Gastrocnemius medialis (tissue), 4 donors: Measurements from ENCODE around the gene IL21R. TPM values are rescaled to one million over a fixed set of nuclear protein-coding genes. Genes with fewer than 3 reads are reported as not detected.
A peak's percentile ranks its signal among the peaks of the same experiment; 100 is the strongest.

ENCODE experiments used
- ATAC-seq, 2 donors: fragments of 150-250 bp; one replicate each; pipeline ENCODE4 v1.9.1; 2016
- DNase-seq, 2 donors: peaks; one replicate each; pipeline ENCODE4 v3.0.0-alpha.2; 2019
- H3K27ac ChIP-seq, 4 donors: fragments of 200-600 bp; sonication (generic); 1 replicate in 1 of 4; 2 replicates in 3 of 4; pipeline ENCODE4 v1.5.1; 2016 to 2018; ENCODE audit warnings: mild to moderate bottlenecking in 2 of 4, moderate library complexity in 1 of 4
- H3K27me3 ChIP-seq, 3 donors: fragments of 200-600 bp; sonication (generic) in 2 of 3; 1 replicate in 1 of 3; 2 replicates in 2 of 3; pipeline versions ENCODE4 v1.5.1 to v1.6.0; 2016 to 2019; ENCODE audit warnings: mild to moderate bottlenecking in 1 of 3, moderate library complexity in 1 of 3
- H3K36me3 ChIP-seq, 2 donors: fragments of 200-600 bp; sonication (generic) in 1 of 2; one replicate each; pipeline ENCODE4 v1.5.1; 2017 to 2018
- H3K4me1 ChIP-seq, 2 donors: fragments of 200-600 bp; sonication (generic) in 1 of 2; one replicate each; pipeline ENCODE4 v1.5.1; 2016 to 2017; ENCODE audit warnings: mild to moderate bottlenecking in 2 of 2
- H3K4me3 ChIP-seq, 4 donors: fragments of 200-600 bp; sonication (generic) in 3 of 4; 1 replicate in 1 of 4; 2 replicates in 3 of 4; pipeline ENCODE4 v1.5.1; 2016 to 2019; ENCODE audit warnings: mild to moderate bottlenecking in 2 of 4
- H3K9me3 ChIP-seq, 3 donors: fragments of 200-600 bp; sonication (generic) in 2 of 3; 1 replicate in 1 of 3; 2 replicates in 2 of 3; pipeline ENCODE4 v1.5.1; 2016 to 2019
- CTCF ChIP-seq, 5 experiments: fragments of 450-650 bp in 3 of 5; fragments of 200-600 bp in 2 of 5; sonication (generic) in 2 of 5; IDR thresholded peaks in 4 of 5; conservative IDR thresholded peaks in 1 of 5; 1 replicate in 4 of 5; 2 replicates in 1 of 5; pipeline ENCODE4 v1.5.1; 2016 to 2019; ENCODE audit warnings: antibody characterized with exemption in 5 of 5, mild to moderate bottlenecking in 3 of 5, moderate library complexity in 3 of 5
- POLR2A ChIP-seq, 2 donors: fragments of 450-650 bp; IDR thresholded peaks; one replicate each; pipeline ENCODE4 v1.6.1; 2017; ENCODE audit warnings: antibody characterized with exemption in 2 of 2, mild to moderate bottlenecking in 2 of 2, moderate library complexity in 2 of 2
- in situ Hi-C, 4 donors: fragments of 200-750 bp; cut with MboI; loops; one replicate each; pipeline versions ENCODE4 v1.15.0 to v1.8.0; 2017; ENCODE audit warnings: low sequenced_read_pairs in 4 of 4
- intact Hi-C: fragments of 100-400 bp; cut with DNase I; formaldehyde crosslinking; loops from one replicate; pipeline ENCODE4 v1.15.1; 2023; ENCODE audit warnings: low total_unique reads
- total RNA-seq, 4 donors: library from RNA; depleted of rRNA; stranded (reverse); fragments of >200 nt; gene quantifications; one replicate each; pipeline versions ENCODE4 v1.1.0 to v1.2.3, GENCODE V29; 2016

Gene IL21R
- total RNA-seq, 4 donors from 2014 or later, result 0.15 TPM; not detected in 3

- intact Hi-C loops (no loop called here), in situ Hi-C loops (no loop called here)
- peak overlapping the region; percentile 59 to 82 (median 74) for H3K27ac ChIP-seq
- DNase-seq, result peak in 1 of 2 donors; percentile 74
- no peaks in the 10 kb centered on the region for H3K27me3 ChIP-seq
- no peak for TF ChIP-seq POLR2A (IDR thresholded peaks at IDR 0.05)
- TF ChIP-seq CTCF (IDR thresholded peaks at IDR 0.05 in 4 of 5, conservative IDR thresholded peaks at IDR 0.05 in 1 of 5), result no peak
- H3K36me3 ChIP-seq, result peaks cover 0 to 49% of the 10 kb centered on the region in 2 donors
- peaks cover 28 to 34% of the 10 kb centered on the region in 2 donors for H3K4me1 ChIP-seq
- no peak overlapping the region for H3K4me3 ChIP-seq
- ATAC-seq, result peak; percentile 12 to 59
- H3K9me3 ChIP-seq, result no peaks in the 10 kb centered on the region
Measured at GRCh38 chr16:27461483-27462171, 59.7 kb downstream of the IL21R start.

- H3K9me3 ChIP-seq, result no peaks in the 10 kb centered on the region
- no peaks in the 10 kb centered on the region for H3K27me3 ChIP-seq
- no peak overlapping the region for H3K4me3 ChIP-seq
- intact Hi-C loops, result no loop called here
- in situ Hi-C loops, result no loop called here
- H3K4me1 ChIP-seq, result peaks cover 28 to 34% of the 10 kb centered on the region in 2 donors
- H3K36me3 ChIP-seq, result peaks cover 0 to 56% of the 10 kb centered on the region in 2 donors
- H3K27ac ChIP-seq, result peak overlapping the region; percentile 59 to 82 (median 74)
- no peak for TF ChIP-seq POLR2A (IDR thresholded peaks at IDR 0.05)
- no peak for TF ChIP-seq CTCF (IDR thresholded peaks at IDR 0.05 in 4 of 5, conservative IDR thresholded peaks at IDR 0.05 in 1 of 5)
- DNase-seq (peak in 1 of 2 donors; percentile 70), ATAC-seq (peak; percentile 26 to 42)
Measured at GRCh38 chr16:27462200-27462845, 60.3 kb downstream of the IL21R start.

GRCh38 chr16:27462846-27463682 is 61.1 kb downstream of the IL21R start:
- no peak for TF ChIP-seq CTCF (IDR thresholded peaks at IDR 0.05 in 4 of 5, conservative IDR thresholded peaks at IDR 0.05 in 1 of 5)
- TF ChIP-seq POLR2A (IDR thresholded peaks at IDR 0.05), result no peak
- in situ Hi-C loops, result no loop called here
- no peak overlapping the region for H3K4me3 ChIP-seq
- no peaks in the 10 kb centered on the region for H3K9me3 ChIP-seq
- no peaks in the 10 kb centered on the region for H3K27me3 ChIP-seq
- intact Hi-C loops, result no loop called here
- DNase-seq, result no peak
- H3K36me3 ChIP-seq, result peaks cover 0 to 63% of the 10 kb centered on the region in 2 donors
- H3K4me1 ChIP-seq, result peaks cover 28 to 34% of the 10 kb centered on the region in 2 donors
- H3K27ac ChIP-seq, result peak overlapping the region; percentile 33 to 82 (median 68)
- ATAC-seq, result no peak

- no peak overlapping the region for H3K27ac ChIP-seq
- H3K9me3 ChIP-seq, result no peaks in the 10 kb centered on the region
- H3K4me3 ChIP-seq, result no peak overlapping the region
- peaks cover 0 to 72% of the 10 kb centered on the region in 2 donors for H3K36me3 ChIP-seq
- DNase-seq, result no peak
- TF ChIP-seq CTCF (IDR thresholded peaks at IDR 0.05 in 4 of 5, conservative IDR thresholded peaks at IDR 0.05 in 1 of 5), result no peak
- ATAC-seq, result no peak
- in situ Hi-C loops (no loop called here), intact Hi-C loops (no loop called here)
- peaks cover 28 to 34% of the 10 kb centered on the region in 2 donors for H3K4me1 ChIP-seq
- no peaks in the 10 kb centered on the region for H3K27me3 ChIP-seq
Measured at GRCh38 chr16:27463741-27464591, 62.0 kb downstream of the IL21R start.
